Measurements from ENCODE around the gene PTPN2.

- TF ChIP-seq GATA2 (IDR thresholded peaks at IDR 0.05; ENCODE audit: low read depth, low read length): no peak
- no peak for TF ChIP-seq GATA3 (IDR thresholded peaks at IDR 0.05; ENCODE audit: low read depth, low read length)
These were observed 62.6 kb downstream of the PTPN2 start for GRCh38 chr18:12821408-12821807.
